Measurements from ENCODE around the gene ETV3L. TPM values are rescaled to one million over a fixed set of nuclear protein-coding genes. Genes with fewer than 3 reads are reported as not detected.

Gene ETV3L
- total and polyA plus RNA-seq, 2 experiments from 2014 or later: not detected

DNA sequence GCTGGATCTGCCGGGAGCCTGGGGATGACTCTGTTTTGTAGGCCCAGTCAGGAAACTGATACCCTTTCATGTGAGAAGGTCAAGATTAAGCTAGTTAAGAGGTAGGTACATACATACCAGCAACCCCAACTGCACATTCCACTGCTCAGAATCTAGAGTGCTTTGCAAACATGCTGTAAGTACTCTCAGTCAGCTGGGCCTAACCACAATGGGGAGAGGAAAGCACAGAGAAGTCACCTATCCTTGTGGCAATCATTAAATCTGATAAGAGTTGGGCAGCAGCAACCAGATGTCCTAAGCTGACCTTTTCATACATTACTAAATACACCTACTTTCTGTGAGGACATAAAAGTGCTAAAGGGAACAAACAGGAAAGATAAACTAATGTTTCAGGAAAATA lies 36.0 kb upstream of the ETV3L start:
- H3K4me3 ChIP-seq: no peak overlapping the region
- DNase-seq (ENCODE audit: low read depth in 1 of 2, low spot score in 1 of 2): peak; percentile 10 to 42
- no peaks in the 10 kb centered on the region for H3K9me3 ChIP-seq (ENCODE audit: low read depth)
- peaks cover 27% of the 10 kb centered on the region for H3K4me1 ChIP-seq (ENCODE audit: low read depth)
- no peaks in the 10 kb centered on the region for H3K27me3 ChIP-seq
- H3K36me3 ChIP-seq: peaks cover 47% of the 10 kb centered on the region
- TF ChIP-seq, protein P1, sequence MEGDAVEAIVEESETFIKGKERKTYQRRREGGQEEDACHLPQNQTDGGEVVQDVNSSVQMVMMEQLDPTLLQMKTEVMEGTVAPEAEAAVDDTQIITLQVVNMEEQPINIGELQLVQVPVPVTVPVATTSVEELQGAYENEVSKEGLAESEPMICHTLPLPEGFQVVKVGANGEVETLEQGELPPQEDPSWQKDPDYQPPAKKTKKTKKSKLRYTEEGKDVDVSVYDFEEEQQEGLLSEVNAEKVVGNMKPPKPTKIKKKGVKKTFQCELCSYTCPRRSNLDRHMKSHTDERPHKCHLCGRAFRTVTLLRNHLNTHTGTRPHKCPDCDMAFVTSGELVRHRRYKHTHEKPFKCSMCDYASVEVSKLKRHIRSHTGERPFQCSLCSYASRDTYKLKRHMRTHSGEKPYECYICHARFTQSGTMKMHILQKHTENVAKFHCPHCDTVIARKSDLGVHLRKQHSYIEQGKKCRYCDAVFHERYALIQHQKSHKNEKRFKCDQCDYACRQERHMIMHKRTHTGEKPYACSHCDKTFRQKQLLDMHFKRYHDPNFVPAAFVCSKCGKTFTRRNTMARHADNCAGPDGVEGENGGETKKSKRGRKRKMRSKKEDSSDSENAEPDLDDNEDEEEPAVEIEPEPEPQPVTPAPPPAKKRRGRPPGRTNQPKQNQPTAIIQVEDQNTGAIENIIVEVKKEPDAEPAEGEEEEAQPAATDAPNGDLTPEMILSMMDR (IDR thresholded peaks at IDR 0.05; ENCODE audit: low read depth, low read length): no peak
- H3K27ac ChIP-seq: peak overlapping the region; percentile 96

DNA sequence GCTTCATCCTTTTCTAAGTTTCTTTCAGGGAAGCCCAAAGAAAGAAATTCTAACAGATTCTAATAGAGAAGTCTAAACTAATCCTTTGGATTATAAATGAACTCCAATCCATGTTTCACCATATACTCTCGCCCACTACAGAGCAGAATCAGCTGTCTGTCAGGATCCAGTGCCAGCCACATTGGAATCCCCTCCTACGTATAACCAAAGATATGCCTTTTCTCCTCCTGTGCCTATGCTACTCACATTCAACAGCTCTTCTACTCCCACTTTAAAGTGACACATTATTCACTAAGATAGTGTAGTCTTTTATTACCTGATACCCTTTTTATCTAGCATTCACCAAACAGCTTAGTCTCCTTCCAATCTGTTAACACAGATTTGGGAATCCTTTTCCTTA lies 35.5 kb upstream of the ETV3L start:
- Histone ChIP-seq H3K36me3 (peaks cover 53% of the 10 kb centered on the region), H3K4me3 (no peak overlapping the region), H3K27me3 (no peaks in the 10 kb centered on the region), H3K4me1 (ENCODE audit: low read depth) (peaks cover 27% of the 10 kb centered on the region), H3K27ac (peak overlapping the region; percentile 96), H3K9me3 (ENCODE audit: low read depth) (no peaks in the 10 kb centered on the region)
- DNase-seq (ENCODE audit: low read depth in 1 of 2, low spot score in 1 of 2): no peak
- TF ChIP-seq, protein P1 (IDR thresholded peaks at IDR 0.05; ENCODE audit: low read depth, low read length): no peak

DNA sequence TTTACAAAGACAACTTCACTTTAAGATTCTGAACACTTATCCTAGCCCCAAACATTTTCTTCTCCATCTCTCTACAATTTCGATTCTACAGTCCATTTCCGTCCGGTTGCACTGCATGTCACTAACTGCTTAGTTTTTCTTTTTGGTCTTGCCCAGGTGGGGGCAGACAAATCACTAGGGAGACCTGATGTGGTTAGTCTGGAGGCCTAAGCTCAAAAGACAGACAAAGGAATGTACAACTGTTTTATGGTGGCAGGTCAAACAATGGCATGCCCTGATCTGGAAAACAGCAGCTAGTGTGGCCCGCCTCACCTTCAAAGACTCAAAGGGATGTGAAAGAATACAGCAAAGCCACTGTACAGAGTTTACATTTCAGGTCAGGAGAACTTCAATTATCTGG lies 34.8 kb upstream of the ETV3L start:
- no peak for DNase-seq (ENCODE audit: low read depth in 1 of 2, low spot score in 1 of 2)
- H3K36me3 ChIP-seq: peaks cover 59% of the 10 kb centered on the region
- TF ChIP-seq, protein P1 (IDR thresholded peaks at IDR 0.05; ENCODE audit: low read depth, low read length): no peak
- no peak overlapping the region for H3K4me3 ChIP-seq
- no peaks in the 10 kb centered on the region for H3K27me3 ChIP-seq
- H3K4me1 ChIP-seq (ENCODE audit: low read depth): peaks cover 27% of the 10 kb centered on the region
- peak overlapping the region; percentile 96 for H3K27ac ChIP-seq
- H3K9me3 ChIP-seq (ENCODE audit: low read depth): no peaks in the 10 kb centered on the region

DNA sequence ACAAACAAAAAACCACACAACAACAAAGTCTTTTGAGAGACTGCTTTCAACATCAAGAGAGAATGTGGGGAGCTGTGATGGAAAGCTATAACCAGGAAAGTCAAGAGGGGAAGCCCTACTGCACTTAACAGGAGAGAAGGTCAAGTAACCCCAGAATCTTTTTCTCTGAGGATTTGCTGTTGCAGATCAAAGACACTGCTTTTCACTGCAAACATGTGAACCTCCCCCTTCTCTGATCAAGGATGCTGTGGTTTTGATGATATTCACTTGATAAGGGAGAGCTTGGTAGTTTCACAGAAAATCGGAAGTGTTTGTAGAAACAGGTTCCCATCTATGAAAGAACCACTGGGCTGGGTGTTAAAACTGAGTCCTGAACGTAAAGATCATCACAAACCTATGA lies 33.8 kb upstream of the ETV3L start:
- no peak overlapping the region for H3K4me3 ChIP-seq
- H3K9me3 ChIP-seq (ENCODE audit: low read depth): no peaks in the 10 kb centered on the region
- H3K27me3 ChIP-seq: no peaks in the 10 kb centered on the region
- H3K27ac ChIP-seq: no peak overlapping the region
- no peak for DNase-seq (ENCODE audit: low read depth in 1 of 2, low spot score in 1 of 2)
- TF ChIP-seq, protein P1 (IDR thresholded peaks at IDR 0.05; ENCODE audit: low read depth, low read length): no peak
- H3K4me1 ChIP-seq (ENCODE audit: low read depth): peaks cover 27% of the 10 kb centered on the region
- peaks cover 65% of the 10 kb centered on the region for H3K36me3 ChIP-seq

DNA sequence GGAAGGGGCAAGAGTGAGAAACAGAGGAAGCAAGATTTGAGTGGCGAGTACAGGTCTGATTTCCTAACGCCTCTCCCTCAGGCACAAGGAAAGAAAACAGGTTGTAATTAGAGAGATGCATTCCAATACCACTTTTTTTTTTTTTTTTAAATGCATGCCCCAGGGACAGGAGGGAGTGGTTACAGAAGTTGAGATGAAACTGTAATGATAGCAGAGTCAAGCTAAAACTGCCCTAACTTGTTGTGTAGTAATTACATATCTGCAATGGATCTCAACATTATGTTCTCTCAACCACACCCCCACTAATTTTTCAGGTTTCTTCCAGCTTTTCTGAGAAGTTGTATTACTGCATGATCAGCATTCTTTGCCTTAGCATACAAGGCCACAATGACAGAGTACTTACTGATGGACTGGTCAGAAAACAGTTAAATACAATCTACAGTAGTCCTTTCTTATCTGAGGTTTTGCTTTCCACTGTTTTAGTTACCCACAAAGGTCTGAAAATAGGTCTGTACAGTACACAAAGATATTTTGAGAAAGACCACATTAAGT lies 33.1 kb upstream of the ETV3L start:
- TF ChIP-seq, protein P1 (IDR thresholded peaks at IDR 0.05; ENCODE audit: low read depth, low read length): no peak
- Histone ChIP-seq H3K36me3 (peaks cover 71% of the 10 kb centered on the region), H3K27ac (peak overlapping the region; percentile 22), H3K4me1 (ENCODE audit: low read depth) (peaks cover 27% of the 10 kb centered on the region), H3K4me3 (no peak overlapping the region), H3K27me3 (no peaks in the 10 kb centered on the region), H3K9me3 (ENCODE audit: low read depth) (no peaks in the 10 kb centered on the region)
- no peak for DNase-seq (ENCODE audit: low read depth in 1 of 2, low spot score in 1 of 2)
